ENCODE measurements around the gene GIPC2. TPM values are rescaled to one million over a fixed set of nuclear protein-coding genes. Genes with fewer than 3 reads are reported as not detected.

GIPC2 gene
- polyA plus RNA-seq, 4 donors, result 30.1 to 99.8 (median 51.9) TPM

DNA sequence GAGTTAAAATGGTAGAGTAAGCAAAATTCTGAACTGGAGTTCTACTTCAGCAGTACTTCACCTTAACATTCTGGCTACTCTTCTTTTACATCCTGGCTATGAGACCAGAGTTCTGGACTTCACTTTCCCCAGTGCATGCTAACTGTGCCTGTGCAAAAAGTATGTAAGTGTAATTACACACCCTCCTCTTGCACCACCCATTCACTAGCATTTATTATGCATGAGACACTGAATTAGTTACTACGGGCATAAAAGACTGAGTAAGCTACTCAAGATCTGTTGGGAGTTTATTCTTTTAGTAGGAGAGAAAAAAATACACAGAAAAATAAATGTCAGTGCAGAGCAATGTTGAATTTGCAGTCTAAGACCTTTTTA is 87.2 kb downstream of the GIPC2 start:
- 81 to 93% (median 84%) methylated on average over 1 of the region's 1 CpG for WGBS, 3 donors
- no peaks in the 10 kb centered on the region for H3K9me3 ChIP-seq (ENCODE audit: control insufficient read depth in 2 of 2, insufficient read depth in 1 of 2, low read depth in 1 of 2, low read length in 1 of 2)
- H3K27ac ChIP-seq (ENCODE audit: low read depth in 1 of 3, low read length in 2 of 3), result no peak overlapping the region
- no peak overlapping the region for H3K4me3 ChIP-seq (ENCODE audit: low read depth in 1 of 3, low read length in 3 of 3)
- no peak for DNase-seq
- no peaks in the 10 kb centered on the region for H3K4me1 ChIP-seq (ENCODE audit: control insufficient read depth in 3 of 3, insufficient read depth in 2 of 3, low read depth in 1 of 3, low read length in 2 of 3)
- H3K36me3 ChIP-seq (ENCODE audit: control insufficient read depth in 3 of 3, insufficient read depth in 2 of 3, low read depth in 1 of 3, low read length in 3 of 3), result peaks cover 0 to 15% (median 2%) of the 10 kb centered on the region in 3 donors
- no peaks in the 10 kb centered on the region for H3K27me3 ChIP-seq (ENCODE audit: control insufficient read depth in 3 of 3, insufficient read depth in 3 of 3, low read length in 3 of 3)
- no peak for FAIRE-seq

DNA sequence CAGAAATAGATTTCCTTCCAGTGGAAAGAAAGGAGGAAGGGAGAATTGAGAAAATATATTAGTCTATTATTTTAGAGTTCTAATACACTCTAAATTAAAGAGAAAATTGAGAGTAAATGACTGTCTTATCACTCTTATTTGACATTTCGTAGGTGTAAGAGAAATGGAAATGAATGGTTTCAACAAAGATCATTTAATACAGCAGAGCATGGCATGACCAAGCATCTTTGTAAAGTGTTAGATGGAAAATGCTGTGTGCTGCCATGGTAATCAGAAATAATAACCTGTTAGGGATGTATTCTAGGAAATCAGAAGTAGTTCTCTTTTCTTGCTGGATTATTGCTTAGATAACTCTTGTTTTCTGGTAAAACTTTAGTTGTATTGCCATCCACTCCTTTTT is 90.9 kb downstream of the GIPC2 start:
- no peaks in the 10 kb centered on the region for H3K27me3 ChIP-seq (ENCODE audit: control insufficient read depth in 3 of 3, insufficient read depth in 3 of 3, low read length in 3 of 3)
- H3K36me3 ChIP-seq (ENCODE audit: control insufficient read depth in 3 of 3, insufficient read depth in 2 of 3, low read depth in 1 of 3, low read length in 3 of 3), result peaks cover 0 to 12% (median 2%) of the 10 kb centered on the region in 3 donors
- peaks cover 0 to under 1% (median 0%) of the 10 kb centered on the region in 3 donors for H3K4me1 ChIP-seq (ENCODE audit: control insufficient read depth in 3 of 3, insufficient read depth in 2 of 3, low read depth in 1 of 3, low read length in 2 of 3)
- H3K27ac ChIP-seq (ENCODE audit: low read depth in 1 of 3, low read length in 2 of 3), result no peak overlapping the region
- DNase-seq (no peak), FAIRE-seq (no peak)
- WGBS, 3 donors, result 75 to 88% (median 76%) methylated on average over 1 of the region's 1 CpG
- no peaks in the 10 kb centered on the region for H3K9me3 ChIP-seq (ENCODE audit: control insufficient read depth in 2 of 2, insufficient read depth in 1 of 2, low read depth in 1 of 2, low read length in 1 of 2)
- H3K4me3 ChIP-seq (ENCODE audit: low read depth in 1 of 3, low read length in 3 of 3), result no peak overlapping the region

DNA sequence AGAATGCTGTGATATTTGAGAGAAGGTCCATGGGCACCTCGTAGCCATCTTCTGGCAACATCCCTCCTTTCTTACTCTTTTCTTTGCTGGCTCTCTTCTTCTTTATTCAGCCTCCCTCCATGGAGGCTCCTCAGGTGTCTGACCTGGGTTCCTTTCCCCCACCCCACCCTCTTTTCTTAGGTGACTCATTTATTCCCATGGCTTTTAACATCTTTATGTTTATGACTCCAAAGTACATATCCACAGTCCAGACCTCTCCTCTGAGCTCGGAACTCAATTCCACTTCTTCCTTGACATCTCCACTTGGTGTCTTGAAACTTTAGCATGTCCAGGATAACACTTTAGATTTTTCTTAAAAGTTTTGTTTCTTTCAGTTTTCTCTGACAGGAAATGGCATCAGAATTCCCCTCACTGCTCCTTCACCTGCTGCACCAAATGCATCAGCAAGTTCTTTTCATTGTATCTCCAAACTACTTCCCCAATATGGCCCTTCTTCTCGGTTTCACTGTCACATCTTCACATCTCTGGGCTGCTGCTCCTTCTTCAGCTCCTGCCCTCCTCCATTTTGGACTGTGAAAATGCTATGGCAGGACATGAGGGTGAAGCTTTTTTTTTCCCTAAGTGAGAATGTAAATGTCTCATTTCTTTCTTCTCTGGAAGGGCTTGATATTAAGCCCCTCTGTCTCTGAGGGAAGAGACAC is 95.9 kb downstream of the GIPC2 start:
- Histone ChIP-seq H3K27ac (ENCODE audit: low read depth in 1 of 3, low read length in 2 of 3) (peak overlapping the region; percentile 27 to 57 (median 48)), H3K4me3 (ENCODE audit: low read depth in 1 of 3, low read length in 3 of 3) (no peak overlapping the region), H3K36me3 (ENCODE audit: control insufficient read depth in 3 of 3, insufficient read depth in 2 of 3, low read depth in 1 of 3, low read length in 3 of 3) (peaks cover 0 to 8% (median 0%) of the 10 kb centered on the region in 3 donors), H3K4me1 (ENCODE audit: control insufficient read depth in 3 of 3, insufficient read depth in 2 of 3, low read depth in 1 of 3, low read length in 2 of 3) (peaks cover 0 to 14% (median 13%) of the 10 kb centered on the region in 3 donors), H3K27me3 (ENCODE audit: control insufficient read depth in 3 of 3, insufficient read depth in 3 of 3, low read length in 3 of 3) (no peaks in the 10 kb centered on the region), H3K9me3 (ENCODE audit: control insufficient read depth in 2 of 2, insufficient read depth in 1 of 2, low read depth in 1 of 2, low read length in 1 of 2) (no peaks in the 10 kb centered on the region)
- 61 to 73% (median 68%) methylated on average over 3 of the region's 3 CpGs for WGBS, 3 donors
- peak; percentile 81 to 90 for DNase-seq
- no peak for FAIRE-seq

DNA sequence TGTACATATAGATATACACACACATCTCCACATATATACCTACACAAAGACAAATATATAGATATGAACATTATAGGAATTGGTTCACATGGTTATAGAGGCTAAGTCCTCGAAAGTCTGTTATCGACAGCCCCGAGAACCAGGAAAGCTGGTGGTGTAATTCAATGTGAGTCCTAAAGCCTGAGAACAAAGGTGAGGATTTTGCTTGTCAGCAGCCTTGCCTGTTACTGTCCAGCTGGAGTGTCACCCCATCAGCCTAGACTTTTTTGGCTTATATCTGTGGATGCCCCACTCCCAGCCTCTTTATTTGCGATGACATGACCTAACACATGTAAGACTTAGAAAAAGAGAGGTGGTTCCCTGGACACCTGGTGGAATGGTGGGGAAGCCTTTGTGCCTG is 97.0 kb downstream of the GIPC2 start:
- DNase-seq, result peak; percentile 37 to 58
- WGBS, 3 donors, result 60 to 84% (median 62%) methylated on average over 4 of the region's 4 CpGs
- Histone ChIP-seq H3K27me3 (ENCODE audit: control insufficient read depth in 3 of 3, insufficient read depth in 3 of 3, low read length in 3 of 3) (no peaks in the 10 kb centered on the region), H3K27ac (ENCODE audit: low read depth in 1 of 3, low read length in 2 of 3) (peak overlapping the region in 2 of 3 donors; percentile 52 to 66), H3K36me3 (ENCODE audit: control insufficient read depth in 3 of 3, insufficient read depth in 2 of 3, low read depth in 1 of 3, low read length in 3 of 3) (peaks cover 0 to 10% (median 0%) of the 10 kb centered on the region in 3 donors), H3K4me1 (ENCODE audit: control insufficient read depth in 3 of 3, insufficient read depth in 2 of 3, low read depth in 1 of 3, low read length in 2 of 3) (peaks cover 0 to 14% (median 13%) of the 10 kb centered on the region in 3 donors), H3K9me3 (ENCODE audit: control insufficient read depth in 2 of 2, insufficient read depth in 1 of 2, low read depth in 1 of 2, low read length in 1 of 2) (no peaks in the 10 kb centered on the region), H3K4me3 (ENCODE audit: low read depth in 1 of 3, low read length in 3 of 3) (no peak overlapping the region)
- FAIRE-seq, result no peak

DNA sequence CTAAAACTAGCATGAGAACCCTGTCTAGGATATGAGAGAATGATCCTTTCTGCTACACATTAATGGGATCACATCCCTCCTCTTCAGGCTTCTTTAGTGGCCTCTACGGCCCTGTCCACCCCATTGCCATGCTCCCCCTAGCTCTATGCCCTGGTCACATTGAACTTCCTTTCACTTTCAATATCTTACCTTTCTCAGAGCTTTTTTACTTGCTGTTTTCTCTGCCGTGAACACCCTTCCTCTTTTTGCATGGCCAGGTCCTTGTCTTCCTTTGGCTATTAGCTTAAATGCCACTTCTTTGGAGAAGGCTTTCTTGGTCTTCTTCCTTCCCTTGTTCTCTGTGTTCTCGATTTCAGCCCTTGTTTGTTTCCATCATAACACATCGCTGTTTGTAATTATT is 97.4 kb downstream of the GIPC2 start:
- peaks cover 0 to 10% (median 0%) of the 10 kb centered on the region in 3 donors for H3K36me3 ChIP-seq (ENCODE audit: control insufficient read depth in 3 of 3, insufficient read depth in 2 of 3, low read depth in 1 of 3, low read length in 3 of 3)

DNA sequence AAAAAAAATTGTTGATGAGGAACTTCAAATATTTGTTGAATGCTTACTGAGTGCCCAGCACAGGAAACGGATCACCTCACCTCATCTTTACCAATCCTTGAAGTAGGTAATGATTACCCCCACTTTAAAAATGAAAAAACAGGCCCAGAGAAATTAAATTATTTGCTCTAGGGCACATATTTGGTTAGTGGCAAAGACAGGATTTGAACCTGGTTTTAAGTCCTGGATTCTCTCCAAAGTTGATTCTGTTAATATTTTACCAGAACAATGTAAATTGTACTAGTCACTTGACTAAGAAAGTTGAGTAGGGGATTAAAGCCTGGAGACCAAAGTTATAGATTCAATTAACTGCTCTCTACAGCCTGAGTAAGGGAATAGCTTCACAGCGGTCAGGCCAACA is 97.9 kb downstream of the GIPC2 start:
- DNase-seq (peak in 1 of 2 donors; percentile 8), FAIRE-seq (no peak)
- Histone ChIP-seq H3K27ac (ENCODE audit: low read depth in 1 of 3, low read length in 2 of 3) (peak overlapping the region in 2 of 3 donors; percentile 32 to 52), H3K4me1 (ENCODE audit: control insufficient read depth in 3 of 3, insufficient read depth in 2 of 3, low read depth in 1 of 3, low read length in 2 of 3) (peaks cover 0 to 14% (median 13%) of the 10 kb centered on the region in 3 donors), H3K9me3 (ENCODE audit: control insufficient read depth in 2 of 2, insufficient read depth in 1 of 2, low read depth in 1 of 2, low read length in 1 of 2) (no peaks in the 10 kb centered on the region), H3K36me3 (ENCODE audit: control insufficient read depth in 3 of 3, insufficient read depth in 2 of 3, low read depth in 1 of 3, low read length in 3 of 3) (peaks cover 0 to 8% (median 0%) of the 10 kb centered on the region in 3 donors), H3K4me3 (ENCODE audit: low read depth in 1 of 3, low read length in 3 of 3) (no peak overlapping the region), H3K27me3 (ENCODE audit: control insufficient read depth in 3 of 3, insufficient read depth in 3 of 3, low read length in 3 of 3) (no peaks in the 10 kb centered on the region)
- 67 to 82% (median 71%) methylated on average over 2 of the region's 2 CpGs for WGBS, 3 donors

More for the DNA sequence above, 97.4 kb downstream of the GIPC2 start:
- Histone ChIP-seq H3K27ac (ENCODE audit: low read depth in 1 of 3, low read length in 2 of 3) (peak overlapping the region; percentile 23 to 66 (median 52)), H3K4me3 (ENCODE audit: low read depth in 1 of 3, low read length in 3 of 3) (peak overlapping the region in 1 of 3 donors; percentile 16), H3K4me1 (ENCODE audit: control insufficient read depth in 3 of 3, insufficient read depth in 2 of 3, low read depth in 1 of 3, low read length in 2 of 3) (peaks cover 0 to 14% (median 13%) of the 10 kb centered on the region in 3 donors), H3K27me3 (ENCODE audit: control insufficient read depth in 3 of 3, insufficient read depth in 3 of 3, low read length in 3 of 3) (no peaks in the 10 kb centered on the region), H3K9me3 (ENCODE audit: control insufficient read depth in 2 of 2, insufficient read depth in 1 of 2, low read depth in 1 of 2, low read length in 1 of 2) (no peaks in the 10 kb centered on the region)
- WGBS, 3 donors, result 43 to 54% (median 43%) methylated on average over 4 of the region's 4 CpGs
- FAIRE-seq (no peak), DNase-seq (peak; percentile 36 to 51)

DNA sequence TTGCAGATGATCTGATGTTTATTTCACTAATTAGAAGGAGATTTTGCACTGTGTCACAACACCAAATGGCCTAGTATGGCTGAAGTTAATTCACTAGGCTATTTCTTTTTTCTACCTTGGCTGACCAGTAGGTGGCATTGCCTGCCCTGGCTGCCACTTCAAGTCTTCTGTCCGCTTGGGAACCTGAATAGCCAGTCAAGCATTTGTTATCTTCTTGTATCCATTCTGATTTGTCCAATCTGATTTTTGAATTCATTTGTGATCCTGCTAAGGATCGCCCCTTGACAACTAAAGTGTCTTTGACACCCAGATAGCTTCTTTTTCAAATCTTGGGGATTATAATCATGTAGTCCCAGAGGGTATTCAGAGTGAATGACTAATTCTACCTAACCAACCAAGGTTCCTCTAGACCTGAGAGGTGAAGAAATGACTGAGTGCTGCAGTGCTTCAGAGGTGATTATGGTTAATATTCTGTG is 99.4 kb downstream of the GIPC2 start:
- Histone ChIP-seq H3K27me3 (ENCODE audit: control insufficient read depth in 3 of 3, insufficient read depth in 3 of 3, low read length in 3 of 3) (no peaks in the 10 kb centered on the region), H3K36me3 (ENCODE audit: control insufficient read depth in 3 of 3, insufficient read depth in 2 of 3, low read depth in 1 of 3, low read length in 3 of 3) (peaks cover 0 to 7% (median 0%) of the 10 kb centered on the region in 3 donors), H3K4me3 (ENCODE audit: low read depth in 1 of 3, low read length in 3 of 3) (no peak overlapping the region), H3K4me1 (ENCODE audit: control insufficient read depth in 3 of 3, insufficient read depth in 2 of 3, low read depth in 1 of 3, low read length in 2 of 3) (peaks cover 0 to 14% (median 13%) of the 10 kb centered on the region in 3 donors), H3K27ac (ENCODE audit: low read depth in 1 of 3, low read length in 2 of 3) (no peak overlapping the region), H3K9me3 (ENCODE audit: control insufficient read depth in 2 of 2, insufficient read depth in 1 of 2, low read depth in 1 of 2, low read length in 1 of 2) (no peaks in the 10 kb centered on the region)
- 22 to 34% (median 31%) methylated on average over 2 of the region's 2 CpGs for WGBS, 3 donors
- DNase-seq (peak; percentile 67 to 75), FAIRE-seq (peak; percentile 30)

DNA sequence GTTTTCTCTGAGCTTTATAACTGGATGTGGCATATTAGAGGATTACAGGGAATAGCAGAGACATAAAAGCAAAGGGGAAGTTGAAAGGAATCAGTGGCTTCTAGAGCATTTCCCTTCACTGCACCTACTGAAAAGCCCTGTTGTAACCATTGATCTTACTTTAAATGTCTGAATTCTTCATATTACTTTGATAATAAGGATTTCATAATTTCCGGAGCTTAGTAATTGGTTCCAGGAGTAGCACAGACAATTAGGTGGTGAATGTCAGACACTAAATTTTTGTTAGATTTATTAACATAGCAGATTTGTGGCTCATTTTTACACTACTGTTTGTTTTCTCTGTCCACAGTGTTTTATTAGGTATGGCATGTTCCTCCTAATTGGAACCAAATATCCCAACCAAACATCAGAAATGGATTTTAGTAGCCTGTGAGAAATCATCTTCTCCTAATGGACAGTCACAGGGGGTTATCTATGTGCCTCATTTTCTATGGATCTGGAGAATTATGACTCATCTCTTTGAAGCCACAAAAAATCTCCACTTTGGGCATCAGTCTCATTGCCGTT is 100.5 kb downstream of the GIPC2 start:
- H3K4me1 ChIP-seq (ENCODE audit: control insufficient read depth in 3 of 3, insufficient read depth in 2 of 3, low read depth in 1 of 3, low read length in 2 of 3), result peaks cover 0 to 14% (median 13%) of the 10 kb centered on the region in 3 donors
- H3K27me3 ChIP-seq (ENCODE audit: control insufficient read depth in 3 of 3, insufficient read depth in 3 of 3, low read length in 3 of 3), result no peaks in the 10 kb centered on the region
- FAIRE-seq, result no peak
- H3K36me3 ChIP-seq (ENCODE audit: control insufficient read depth in 3 of 3, insufficient read depth in 2 of 3, low read depth in 1 of 3, low read length in 3 of 3), result peaks cover 0 to 7% (median 0%) of the 10 kb centered on the region in 3 donors
- no peak overlapping the region for H3K27ac ChIP-seq (ENCODE audit: low read depth in 1 of 3, low read length in 2 of 3)
- no peak for DNase-seq
- WGBS, 3 donors, result 67 to 94% (median 67%) methylated on average over 2 of the region's 2 CpGs
- H3K4me3 ChIP-seq (ENCODE audit: low read depth in 1 of 3, low read length in 3 of 3), result no peak overlapping the region
- H3K9me3 ChIP-seq (ENCODE audit: control insufficient read depth in 2 of 2, insufficient read depth in 1 of 2, low read depth in 1 of 2, low read length in 1 of 2), result no peaks in the 10 kb centered on the region

Measured in small intestine (tissue), 7 donors.